Right kidney (tissue), 1 donor: ENCODE results near the gene CNTFR.
"Not testable (repeated sequence)": the region's sequence is repeated elsewhere in the genome, so short reads cannot be mapped to it uniquely, and the experiment has no call there.

Experiments
- DNase-seq: peaks from one replicate; pipeline ENCODE4 v3.0.0-alpha.2; 2016

CNTFR gene

DNA sequence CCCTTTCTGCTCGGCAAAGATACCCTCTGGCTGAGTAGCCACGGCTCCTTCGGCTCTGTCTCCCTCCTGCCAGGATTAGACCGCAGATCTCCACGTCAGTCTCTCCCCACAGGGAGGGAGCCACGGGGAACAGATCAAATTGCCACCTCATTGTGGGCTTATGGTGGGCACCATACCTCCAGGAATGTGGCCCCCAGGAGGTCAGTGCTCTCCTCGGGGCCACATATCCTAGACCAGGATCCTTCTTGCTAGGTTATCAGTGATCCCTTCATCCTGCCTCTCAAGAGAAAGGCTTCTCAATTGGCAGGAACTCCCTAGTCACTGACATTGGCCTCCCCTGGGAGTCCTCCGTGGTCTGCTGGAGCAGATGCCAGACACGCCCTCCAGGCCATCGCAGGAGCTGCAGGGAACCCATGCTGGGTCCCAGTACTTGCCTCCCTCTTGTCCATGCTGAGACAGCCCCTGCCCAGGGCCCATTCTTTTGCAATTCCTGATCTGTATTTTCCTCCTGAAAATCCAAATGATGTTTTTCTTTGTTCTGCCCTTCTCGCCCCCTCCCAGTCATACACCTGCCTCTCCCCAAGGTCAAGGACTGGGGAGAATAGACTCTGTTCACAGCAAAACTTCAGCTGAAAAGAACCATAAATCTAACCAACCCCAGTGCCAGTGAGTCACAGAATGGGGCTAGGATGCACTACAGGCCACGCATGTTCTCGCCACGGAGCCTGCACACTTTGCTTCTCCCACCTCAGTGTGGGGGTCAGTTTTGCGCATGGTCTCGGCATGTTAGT, 35.1 kb downstream of the CNTFR start:
- peak; percentile 56 for DNase-seq

- DNase-seq = no peak
Measured at GRCh38 chr9:34553511-34554021, 36.0 kb downstream of the CNTFR start.

DNA sequence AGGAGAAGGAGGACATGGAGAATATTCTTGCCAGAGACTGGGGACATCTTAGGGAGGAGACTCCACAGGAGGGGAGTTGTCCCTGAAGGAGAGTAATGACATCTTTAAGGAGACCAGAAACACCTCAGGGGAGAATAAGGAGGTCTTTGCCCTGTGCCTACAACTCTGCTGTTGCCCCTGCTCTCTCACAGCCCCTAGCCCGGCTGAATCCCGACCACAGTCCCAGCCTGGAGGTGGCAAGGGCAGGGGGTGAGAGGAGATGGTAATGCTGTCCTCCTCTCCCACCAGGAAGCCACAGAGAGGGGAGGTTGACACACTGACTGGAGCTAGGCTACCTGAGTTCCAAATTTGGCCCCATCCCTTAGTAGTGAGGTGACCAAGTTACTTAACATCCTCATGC, 36.5 kb downstream of the CNTFR start:
- no peak for DNase-seq

DNA sequence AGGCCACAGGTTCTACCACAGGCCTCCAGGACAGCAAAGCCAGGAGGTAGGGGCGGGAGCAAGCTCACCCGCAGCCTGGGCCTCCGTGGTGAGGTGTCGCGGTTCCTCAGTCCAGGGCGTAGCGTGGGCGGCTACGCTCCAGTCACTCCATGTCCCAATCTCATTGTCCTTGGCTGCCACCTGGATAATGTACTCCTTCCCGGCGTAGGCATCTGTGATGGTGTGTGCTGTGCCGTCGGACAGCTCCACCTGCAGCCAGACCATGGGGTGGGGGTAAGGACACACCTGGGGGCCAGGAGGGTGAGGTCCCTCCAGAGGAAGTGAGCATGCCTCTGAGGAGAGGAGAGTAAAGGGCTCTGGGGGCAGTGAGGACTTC, 36.9 kb downstream of the CNTFR start:
- peak; percentile 33 for DNase-seq

- no peak for DNase-seq
Measured at GRCh38 chr9:34551751-34552605, 37.5 kb downstream of the CNTFR start.

DNA sequence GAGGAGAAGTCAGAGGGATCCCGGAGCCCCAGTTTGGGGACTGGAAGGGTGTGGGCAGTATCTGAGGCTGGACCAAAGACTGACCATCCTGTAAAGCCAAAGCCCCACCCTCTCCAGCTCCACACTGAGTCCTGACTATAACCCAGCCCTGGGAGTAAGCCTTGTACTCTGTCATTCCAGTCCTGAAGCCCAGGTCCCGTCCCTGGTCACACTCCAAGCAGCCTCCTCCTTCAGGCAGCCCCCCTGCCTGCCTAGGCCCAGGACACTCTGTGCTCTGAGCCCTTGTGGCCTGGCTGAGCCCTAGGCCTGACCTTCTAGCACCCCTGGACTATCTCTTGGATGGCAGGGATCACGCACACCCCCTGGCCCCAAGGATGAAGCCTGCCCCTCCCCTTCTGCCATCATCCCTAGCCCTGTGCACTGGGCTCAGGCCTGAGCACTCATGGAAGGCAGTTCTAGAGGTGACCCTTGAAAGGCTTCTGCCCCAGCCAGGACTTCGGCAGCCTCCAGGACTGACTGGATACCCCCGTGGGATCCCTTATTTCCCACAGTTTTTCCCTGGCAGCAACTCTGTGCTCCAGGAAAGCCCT, 38.7 kb downstream of the CNTFR start:
- DNase-seq = no peak

GRCh38 chr9:34550016-34550680, 39.4 kb downstream of the CNTFR start:
- DNase-seq = no peak

- no peak for DNase-seq
Measured at GRCh38 chr9:34549407-34549732, 40.2 kb downstream of the CNTFR start.

GRCh38 chr9:34547960-34548611, 41.4 kb downstream of the CNTFR start:
- peak; percentile 75 for DNase-seq

- peak; percentile 35 for DNase-seq
Measured at GRCh38 chr9:34546834-34547827, 42.4 kb downstream of the CNTFR start.

DNA sequence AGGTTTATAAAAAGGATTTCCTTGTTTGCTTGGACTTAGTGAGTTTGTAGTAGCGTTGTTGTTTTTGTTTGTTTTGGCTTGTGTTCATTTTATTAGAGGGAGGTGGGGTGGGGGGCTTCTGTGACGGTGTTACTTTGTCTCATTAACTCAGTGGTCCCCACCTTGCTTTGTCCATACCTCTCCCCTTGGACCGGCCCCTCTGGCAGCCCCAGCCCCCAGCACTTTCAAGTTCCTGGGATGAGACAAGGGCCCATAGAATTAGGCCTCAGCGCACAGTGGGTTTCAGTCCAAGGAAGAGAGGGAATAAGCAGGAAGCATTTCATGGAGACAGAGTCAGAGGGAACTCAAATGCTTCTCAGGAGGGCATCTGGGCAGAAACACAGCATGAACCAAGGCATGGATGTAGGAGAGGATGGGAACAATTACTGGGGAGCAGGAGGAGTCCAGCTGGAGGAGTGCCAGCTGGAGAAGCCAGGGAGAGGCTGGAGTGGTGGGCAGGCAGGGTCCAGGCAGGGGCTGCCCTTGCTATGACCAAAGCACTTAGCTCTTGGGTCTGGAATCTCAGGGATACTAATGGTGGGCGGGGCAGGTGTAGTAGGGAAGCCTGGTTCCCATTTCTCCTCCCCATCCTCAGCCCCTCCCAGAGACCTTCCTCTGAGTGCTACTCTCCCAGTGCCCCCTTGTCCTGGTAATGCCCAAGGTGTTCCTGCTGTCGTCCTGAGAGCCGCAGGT, 43.3 kb downstream of the CNTFR start:
- DNase-seq = no peak

DNA sequence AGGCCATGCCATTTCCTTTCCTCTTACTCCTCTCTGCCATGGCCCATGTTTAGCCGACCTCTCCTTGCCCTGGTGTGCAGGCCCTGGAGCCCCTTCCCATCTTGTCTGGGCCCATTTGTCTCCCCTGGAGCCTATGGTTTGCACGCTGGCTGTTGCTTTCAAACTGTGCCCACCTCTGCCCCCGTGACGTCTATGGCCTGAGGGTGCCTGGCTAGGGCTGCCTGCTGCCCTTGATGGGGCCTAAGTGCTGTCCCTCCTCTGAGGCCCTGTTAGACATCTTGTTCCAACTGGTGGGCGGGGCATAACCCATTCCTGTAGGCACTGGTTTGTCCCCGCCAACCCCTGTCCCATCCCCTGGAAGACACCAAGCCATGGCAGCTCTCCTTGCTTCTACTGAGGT, 44.0 kb downstream of the CNTFR start:
- DNase-seq = no peak

- no peak for DNase-seq
Measured at GRCh38 chr9:34544035-34544434, 45.5 kb downstream of the CNTFR start.

DNA sequence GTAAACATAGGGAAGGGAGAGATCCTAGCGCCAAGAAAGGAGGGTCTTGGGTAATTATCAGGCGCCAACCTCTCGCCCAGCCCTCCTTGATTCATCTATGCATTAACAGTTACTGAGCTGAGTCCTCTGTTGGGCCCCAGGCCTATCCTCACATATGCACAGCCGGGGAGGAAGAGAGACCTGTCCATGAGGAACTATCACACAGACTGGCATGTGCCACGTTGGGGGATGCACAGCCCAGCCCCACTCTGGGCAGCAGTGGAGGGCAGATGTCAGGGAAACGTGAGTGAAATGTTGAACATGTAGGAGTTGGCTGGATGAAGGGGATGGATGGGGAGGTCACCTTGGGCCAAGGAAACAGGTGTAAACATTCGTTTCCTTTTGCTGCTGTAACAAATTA, 48.0 kb downstream of the CNTFR start:
- DNase-seq = no peak

DNA sequence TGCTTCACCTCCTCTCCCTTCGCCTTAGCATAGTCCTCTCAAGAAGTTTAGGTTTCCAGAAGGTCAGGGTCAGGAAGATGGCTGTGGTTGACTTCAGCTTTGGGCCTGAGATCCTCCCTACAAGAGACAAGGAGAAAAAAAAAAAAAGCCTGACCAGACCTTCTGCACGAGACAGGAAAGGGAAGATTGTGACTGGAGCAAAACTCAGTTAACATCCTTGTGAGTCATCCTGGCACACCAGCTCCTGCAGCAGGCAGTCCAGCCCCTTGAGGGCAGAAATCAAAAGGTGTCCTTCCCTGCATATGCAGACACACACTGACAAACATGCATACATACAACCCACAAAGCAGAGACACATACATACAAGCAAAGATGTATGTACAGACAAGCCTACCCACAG, 48.7 kb downstream of the CNTFR start:
- no peak for DNase-seq

GRCh38 chr9:34536685-34537084, 52.8 kb downstream of the CNTFR start:
- no peak for DNase-seq

- not testable (repeated sequence) for DNase-seq
Measured at GRCh38 chr9:34532041-34532440, 57.5 kb downstream of the CNTFR start.

DNA sequence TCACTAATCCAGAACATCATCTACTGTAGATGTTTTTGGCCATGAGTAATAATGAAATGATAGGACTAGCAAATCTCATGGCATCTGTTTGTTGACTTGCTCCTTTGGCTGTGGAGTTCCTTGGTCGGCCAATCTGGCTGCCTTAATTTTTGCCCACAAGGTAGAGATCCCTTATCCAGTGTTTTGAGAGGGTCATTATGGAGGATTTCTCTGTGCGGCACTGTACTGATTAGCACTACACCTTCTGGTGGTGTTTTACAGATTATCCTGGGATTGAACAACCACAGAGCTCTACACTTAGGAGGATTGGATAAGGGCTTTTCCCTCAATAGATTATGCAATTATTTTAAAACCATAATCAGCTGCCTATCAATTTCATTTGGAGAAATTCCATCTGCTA, 63.5 kb downstream of the CNTFR start:
- DNase-seq = no peak

GRCh38 chr9:34524349-34524748, 65.2 kb downstream of the CNTFR start:
- DNase-seq = no peak
